Bronchial epithelial cell (primary cell): ENCODE measurements around the gene GPAM. TPM values are rescaled to one million over a fixed set of nuclear protein-coding genes. Genes with fewer than 3 reads are reported as not detected.
A peak's percentile ranks its signal among the peaks of the same experiment; 100 is the strongest.
"Not testable (repeated sequence)": the region's sequence is repeated elsewhere in the genome, so short reads cannot be mapped to it uniquely, and the experiment has no call there.

ENCODE experiments used
- DNase-seq: peaks from one replicate; pipeline ENCODE4 v3.0.0-alpha.2; 2010; ENCODE audit warnings: low read depth
- FAIRE-seq: peaks from 2 replicates; lab custom pipeline; 2011; peaks lifted over from hg19 to GRCh38; lab: Jason Lieb, UNC
- H3K27me3 ChIP-seq: 2 replicates; pipeline ENCODE4 v1.5.1; 2011; ENCODE audit warnings: low read length; ENCODE audit not compliant: control insufficient read depth, insufficient read depth
- H3K36me3 ChIP-seq: 2 replicates; pipeline ENCODE4 v1.5.1; 2011; ENCODE audit warnings: low read length; ENCODE audit not compliant: control insufficient read depth, insufficient read depth
- H3K4me3 ChIP-seq: 2 replicates; pipeline ENCODE4 v1.5.1; 2011; ENCODE audit warnings: mild to moderate bottlenecking, low read depth, low read length, control low read depth
- total RNA-seq: library from RNA; depleted of rRNA; stranded (reverse); fragments of >200 nt; gene quantifications from 2 replicates; pipeline ENCODE4 v1.2.1, GENCODE V29; 2014
- TF ChIP-seq, protein P1 (sequence below): IDR thresholded peaks from 2 replicates; pipeline ENCODE4 v1.5.1; 2011; ENCODE audit warnings: mild to moderate bottlenecking, moderate library complexity, low read length, control low read depth, inconsistent platforms; ENCODE audit not compliant: insufficient read depth, severe bottlenecking

Gene GPAM
- total RNA-seq, 1 donor from 2014 or later = 9.2 TPM

DNA sequence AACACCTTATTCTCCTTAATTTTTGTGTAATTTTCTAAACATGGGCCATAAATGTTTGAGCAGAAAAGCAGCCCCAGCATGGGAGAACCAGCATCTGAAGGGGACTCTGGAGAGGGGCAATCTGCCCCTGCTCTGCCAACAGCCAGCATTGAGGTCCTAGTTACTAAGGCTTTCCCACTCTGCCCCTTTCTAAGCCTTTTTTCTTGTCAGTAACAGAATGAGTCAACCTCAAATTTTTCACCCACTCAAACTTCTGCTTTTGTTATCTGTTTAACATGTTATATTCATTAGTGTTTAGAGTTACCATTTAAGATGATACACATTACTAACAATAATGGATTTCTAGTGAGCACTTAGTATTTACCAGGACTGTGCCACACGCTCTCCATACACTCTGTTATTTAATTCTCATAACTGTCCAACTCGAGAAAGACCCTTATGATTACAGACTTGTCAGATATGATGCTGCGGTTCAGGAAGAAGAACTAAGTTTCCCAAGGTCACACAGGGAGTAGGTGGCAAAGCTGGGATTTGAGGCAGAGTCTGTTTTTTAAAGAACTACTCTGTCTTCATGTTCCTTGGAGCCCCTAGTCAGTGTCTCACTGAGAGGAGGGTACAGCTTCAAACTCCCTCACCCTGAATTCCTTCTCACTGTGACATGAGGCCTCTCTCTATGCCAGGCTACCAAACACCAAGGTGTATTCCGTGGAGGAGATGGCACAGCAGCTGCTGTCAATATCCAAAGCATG, 19.9 kb upstream of the GPAM start:
- H3K27me3 ChIP-seq = no peaks in the 10 kb centered on the region
- no peaks in the 10 kb centered on the region for H3K36me3 ChIP-seq
- DNase-seq (no peak), FAIRE-seq (no peak)
- no peak overlapping the region for H3K4me3 ChIP-seq
- TF ChIP-seq, protein P1, sequence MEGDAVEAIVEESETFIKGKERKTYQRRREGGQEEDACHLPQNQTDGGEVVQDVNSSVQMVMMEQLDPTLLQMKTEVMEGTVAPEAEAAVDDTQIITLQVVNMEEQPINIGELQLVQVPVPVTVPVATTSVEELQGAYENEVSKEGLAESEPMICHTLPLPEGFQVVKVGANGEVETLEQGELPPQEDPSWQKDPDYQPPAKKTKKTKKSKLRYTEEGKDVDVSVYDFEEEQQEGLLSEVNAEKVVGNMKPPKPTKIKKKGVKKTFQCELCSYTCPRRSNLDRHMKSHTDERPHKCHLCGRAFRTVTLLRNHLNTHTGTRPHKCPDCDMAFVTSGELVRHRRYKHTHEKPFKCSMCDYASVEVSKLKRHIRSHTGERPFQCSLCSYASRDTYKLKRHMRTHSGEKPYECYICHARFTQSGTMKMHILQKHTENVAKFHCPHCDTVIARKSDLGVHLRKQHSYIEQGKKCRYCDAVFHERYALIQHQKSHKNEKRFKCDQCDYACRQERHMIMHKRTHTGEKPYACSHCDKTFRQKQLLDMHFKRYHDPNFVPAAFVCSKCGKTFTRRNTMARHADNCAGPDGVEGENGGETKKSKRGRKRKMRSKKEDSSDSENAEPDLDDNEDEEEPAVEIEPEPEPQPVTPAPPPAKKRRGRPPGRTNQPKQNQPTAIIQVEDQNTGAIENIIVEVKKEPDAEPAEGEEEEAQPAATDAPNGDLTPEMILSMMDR = no peak

- H3K27me3 ChIP-seq = no peaks in the 10 kb centered on the region
- no peak overlapping the region for H3K4me3 ChIP-seq
- H3K36me3 ChIP-seq = no peaks in the 10 kb centered on the region
- FAIRE-seq = no peak
- TF ChIP-seq, protein P1 = no peak
- peak; percentile 78 for DNase-seq
Measured at GRCh38 chr10:112202561-112203241, 19.1 kb upstream of the GPAM start.

GRCh38 chr10:112202076-112202475, 18.5 kb upstream of the GPAM start:
- no peak for DNase-seq
- no peaks in the 10 kb centered on the region for H3K27me3 ChIP-seq
- no peak overlapping the region for H3K4me3 ChIP-seq
- FAIRE-seq = no peak
- TF ChIP-seq, protein P1 = no peak
- H3K36me3 ChIP-seq = no peaks in the 10 kb centered on the region

GRCh38 chr10:112201334-112201733, 17.8 kb upstream of the GPAM start:
- TF ChIP-seq, protein P1 = no peak
- H3K27me3 ChIP-seq = no peaks in the 10 kb centered on the region
- no peak for FAIRE-seq
- DNase-seq = no peak
- H3K4me3 ChIP-seq = no peak overlapping the region
- no peaks in the 10 kb centered on the region for H3K36me3 ChIP-seq

- H3K36me3 ChIP-seq, DNase-seq, H3K4me3 ChIP-seq, H3K27me3 ChIP-seq, FAIRE-seq: not testable (repeated sequence)
Measured at GRCh38 chr10:112200259-112200658, 16.7 kb upstream of the GPAM start.

DNA sequence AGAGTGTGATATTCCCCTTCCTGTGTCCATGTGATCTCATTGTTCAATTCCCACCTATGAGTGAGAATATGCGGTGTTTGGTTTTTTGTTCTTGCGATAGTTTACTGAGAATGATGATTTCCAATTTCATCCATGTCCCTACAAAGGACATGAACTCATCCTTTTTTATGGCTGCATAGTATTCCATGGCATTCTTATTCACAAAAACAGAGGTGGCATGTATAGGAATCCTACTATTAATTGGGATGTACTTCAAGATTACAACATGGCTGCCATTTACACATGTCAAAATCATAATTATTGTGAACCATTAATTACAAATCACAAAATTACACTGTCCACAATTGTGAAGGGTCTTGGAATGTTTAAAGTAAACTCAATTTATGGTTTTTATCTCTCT, 14.1 kb upstream of the GPAM start:
- H3K4me3 ChIP-seq, FAIRE-seq, DNase-seq, H3K27me3 ChIP-seq, H3K36me3 ChIP-seq: not testable (repeated sequence)
